GM21367 (cell line): ENCODE data around the gene ZSCAN29.
"Not testable (repeated sequence)": the region's sequence is repeated elsewhere in the genome, so short reads cannot be mapped to it uniquely, and the experiment has no call there.

Source experiments
- ATAC-seq: cut with Tn5 transposase; IDR thresholded peaks from one replicate; pipeline ENCODE4 v1.9.1; 2021; ENCODE audit not compliant: unreplicated experiment

ZSCAN29 gene

DNA sequence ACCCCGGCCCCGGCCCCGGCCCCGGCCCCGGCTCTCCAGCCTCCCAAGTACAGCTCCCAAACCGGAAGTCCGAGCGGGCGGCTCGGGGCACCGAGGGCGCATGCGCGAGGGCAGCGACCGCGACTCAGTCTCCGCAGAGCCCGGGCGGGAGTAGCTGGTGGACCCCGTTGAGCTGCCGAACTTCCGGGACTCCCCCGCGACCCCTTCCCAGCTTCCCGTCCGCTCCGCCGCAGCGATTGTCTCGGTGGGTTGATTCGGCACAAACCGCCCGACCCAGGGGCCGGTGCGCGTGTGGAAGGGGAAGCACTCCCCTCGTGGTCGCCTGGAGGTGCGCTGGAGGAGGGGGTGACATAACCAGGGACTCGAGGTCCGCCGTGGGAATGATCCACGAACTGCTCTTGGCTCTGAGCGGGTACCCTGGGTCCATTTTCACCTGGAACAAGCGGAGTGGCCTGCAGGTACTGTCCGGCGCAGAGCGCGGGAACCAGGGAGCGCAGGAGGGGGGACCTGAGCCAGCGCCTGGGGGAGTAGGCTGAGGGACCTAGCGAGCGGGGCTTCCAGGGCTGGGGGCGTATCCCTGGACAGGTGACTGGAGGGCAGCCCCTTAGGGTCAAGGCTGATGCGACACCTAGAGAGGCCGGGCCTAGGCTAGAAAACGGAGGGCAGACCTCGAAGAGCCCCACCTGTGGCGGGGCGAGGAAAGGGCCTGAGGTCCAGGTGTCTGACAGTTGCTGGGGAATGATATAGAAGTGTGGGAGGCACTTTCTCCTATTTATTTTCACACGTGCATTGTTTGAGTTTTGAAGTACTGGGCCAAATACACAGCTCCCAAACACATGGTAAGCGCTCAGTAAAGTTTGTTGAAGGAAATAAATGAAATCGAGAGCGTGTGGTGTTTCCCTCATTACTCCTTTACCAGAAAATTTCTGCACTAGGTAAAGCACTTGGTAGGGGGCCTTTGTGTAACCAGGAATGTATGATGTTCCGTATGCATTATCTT lies at the start of gene ZSCAN29, which contains the start of gene TUBGCP4:
Gene ZSCAN29, minus strand, starts transcription at position 69 of the 1,000 bp plus-strand sequence. CDS start 1,130 bp downstream, outside the sequence.
Gene TUBGCP4, plus strand, starts transcription at position 127 of the 1,000 bp plus-strand sequence. Its CDS starts 254 bp downstream, at position 381.
- ATAC-seq, result peak; percentile 52

DNA sequence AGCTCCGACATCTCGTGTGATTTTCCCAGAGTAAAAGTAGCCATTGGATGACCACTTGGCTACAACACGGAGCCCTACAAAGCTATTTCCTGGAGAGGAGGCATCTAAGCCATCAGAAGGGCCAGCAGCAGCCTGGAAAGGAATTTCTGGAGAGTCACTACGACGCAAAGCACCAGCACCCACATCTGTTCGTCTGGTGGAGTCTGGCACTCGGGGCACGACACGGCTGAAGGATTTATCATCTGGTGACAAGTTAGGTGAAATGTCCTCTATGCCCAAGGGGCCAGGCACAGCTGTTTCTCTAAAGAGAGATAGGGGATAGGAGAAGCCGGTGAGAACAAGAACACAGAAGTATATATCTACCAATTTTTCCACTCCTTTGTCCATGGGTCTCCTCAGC lies 49.6 kb upstream of the ZSCAN29 start:
- ATAC-seq, result no peak

DNA sequence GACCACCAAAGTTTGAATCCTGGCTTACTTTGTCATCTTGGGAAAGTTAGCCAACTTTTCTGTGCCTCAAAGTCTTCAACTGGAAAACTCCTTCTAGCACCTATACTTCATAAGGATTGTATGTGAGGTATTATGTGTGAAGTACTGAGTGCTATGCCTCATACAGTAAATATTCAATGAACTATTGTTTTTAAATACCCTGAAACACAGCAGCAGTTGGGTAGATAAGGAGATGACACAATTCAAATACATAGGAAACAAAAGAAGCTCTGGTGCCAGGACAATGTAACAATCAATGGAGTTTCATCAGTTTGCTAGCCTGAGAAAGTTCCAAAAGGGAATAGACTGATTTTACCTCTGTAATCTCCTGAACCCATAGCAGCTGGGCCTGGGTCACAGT lies 43.4 kb upstream of the ZSCAN29 start:
- no peak for ATAC-seq

DNA sequence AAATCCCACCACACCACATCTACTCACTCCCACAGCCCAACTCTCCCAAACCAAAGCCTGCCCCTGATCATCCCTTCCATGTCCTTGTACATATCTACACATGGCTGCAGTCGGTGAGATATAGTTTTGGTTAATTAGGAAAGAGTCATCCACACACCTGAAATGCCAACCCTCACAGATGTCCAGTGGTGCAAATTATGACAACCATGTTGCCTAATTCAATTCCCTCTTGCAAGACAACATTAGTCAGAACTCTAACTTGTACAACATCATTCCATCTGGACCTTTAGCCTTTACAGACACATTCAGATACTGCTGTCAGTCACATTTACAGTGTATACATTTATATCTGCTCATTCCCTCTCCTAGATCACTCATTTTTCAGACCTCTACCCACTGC lies 41.3 kb upstream of the ZSCAN29 start:
- ATAC-seq, result no peak

DNA sequence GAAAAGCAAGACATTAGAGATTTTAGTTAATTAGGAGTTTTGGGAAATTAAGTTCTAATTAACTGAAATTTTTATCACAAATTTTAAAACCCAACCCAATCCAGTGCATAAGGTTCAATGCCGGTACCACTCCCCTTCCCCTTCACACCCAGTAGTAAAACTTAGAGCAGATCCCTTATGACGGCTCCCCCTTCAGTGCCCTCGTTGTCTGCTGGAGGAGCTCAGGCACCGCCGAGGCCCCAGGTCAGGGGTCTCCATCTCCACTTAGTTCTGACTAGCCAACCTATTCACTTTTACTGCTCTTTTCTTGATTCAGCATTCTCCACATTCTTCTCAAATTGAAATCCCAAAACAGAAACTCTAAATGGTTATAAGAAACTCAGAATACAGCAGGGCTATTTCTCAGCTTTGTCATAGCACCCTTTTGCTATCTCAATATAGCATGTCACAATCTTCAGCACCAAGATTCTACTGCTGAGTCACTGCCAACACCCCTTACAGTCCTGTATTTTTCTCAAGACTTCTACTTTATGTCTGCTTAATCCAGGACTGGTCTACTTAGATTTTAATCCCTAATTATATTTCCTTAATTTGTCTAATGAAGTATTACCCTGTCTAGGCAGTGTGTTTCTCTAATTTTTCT lies 39.9 kb upstream of the ZSCAN29 start:
- ATAC-seq, result no peak

DNA sequence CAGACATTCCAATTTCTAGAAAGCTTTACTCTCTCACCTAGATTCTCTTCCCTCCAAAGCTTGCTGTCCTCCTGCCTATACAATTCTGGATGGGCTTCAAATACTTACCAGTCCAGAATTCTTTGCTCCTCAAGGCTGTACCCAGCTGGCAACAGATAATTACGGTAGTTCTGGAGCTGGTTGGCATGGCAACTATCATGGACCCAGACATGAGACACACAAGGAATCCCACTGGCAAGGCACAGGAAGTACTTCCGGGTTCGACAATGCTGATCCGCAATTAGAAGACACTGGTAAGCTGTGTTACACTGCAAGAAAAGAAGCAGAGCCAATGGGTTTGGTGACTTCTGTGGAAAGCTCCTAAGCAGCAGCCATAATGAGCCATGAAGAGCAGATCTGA lies 37.9 kb upstream of the ZSCAN29 start:
- ATAC-seq, result no peak

DNA sequence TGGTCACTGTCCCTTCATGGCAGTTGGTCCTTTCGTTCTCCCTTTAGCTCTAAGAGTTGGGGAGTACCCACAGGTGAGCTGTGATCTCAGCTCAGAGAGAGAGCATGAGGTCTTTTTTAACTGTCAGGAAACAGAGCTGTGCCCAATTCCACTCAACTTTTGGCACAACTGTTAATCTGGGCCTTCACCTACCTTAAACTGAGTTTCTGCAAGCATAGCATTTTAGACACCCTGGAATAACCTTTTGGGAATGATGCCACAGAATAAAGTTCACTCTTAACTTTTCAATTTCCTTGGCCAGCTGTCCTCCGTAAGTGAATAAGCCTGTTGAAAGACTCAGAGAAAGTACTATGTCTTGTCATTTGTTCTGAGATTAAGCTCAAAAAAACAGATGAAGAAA lies 36.0 kb upstream of the ZSCAN29 start:
- no peak for ATAC-seq

DNA sequence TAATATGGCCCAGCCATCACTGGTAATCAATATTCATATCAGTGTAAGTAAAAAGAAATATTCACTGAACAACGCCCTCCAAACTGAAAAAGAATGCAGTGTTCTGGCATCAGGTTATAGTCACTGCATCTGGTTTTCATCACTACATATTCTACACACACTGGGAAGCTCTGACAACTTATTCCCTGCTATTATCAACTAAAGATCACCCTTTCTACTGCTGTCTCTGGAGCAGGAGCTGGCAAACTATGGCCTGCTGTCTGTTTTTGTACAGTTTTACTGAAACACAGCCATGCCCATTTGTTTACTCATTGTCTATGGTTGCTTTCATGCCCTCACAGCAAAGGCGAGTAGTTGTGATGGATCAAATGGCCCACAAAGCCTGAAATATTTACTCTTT lies 35.3 kb upstream of the ZSCAN29 start:
- no peak for ATAC-seq

DNA sequence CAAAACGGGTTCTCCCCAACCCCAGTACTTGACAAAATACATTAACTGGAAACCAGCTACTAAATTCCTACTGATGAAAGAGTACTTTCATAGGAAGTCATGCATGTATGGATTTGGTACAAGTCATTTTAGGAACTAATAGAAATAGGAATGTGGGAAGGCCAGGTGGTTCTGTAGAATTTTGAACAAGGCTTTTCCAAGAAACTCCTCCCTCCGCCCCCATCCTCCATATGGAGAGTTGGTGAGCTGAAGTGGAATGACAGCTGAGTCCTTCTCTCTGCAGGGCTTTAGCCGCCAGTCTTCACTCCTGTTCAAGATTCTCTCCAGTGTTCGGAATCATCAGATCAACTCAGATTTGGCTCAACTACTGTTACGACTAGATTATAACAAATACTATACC lies 33.3 kb upstream of the ZSCAN29 start:
- no peak for ATAC-seq

DNA sequence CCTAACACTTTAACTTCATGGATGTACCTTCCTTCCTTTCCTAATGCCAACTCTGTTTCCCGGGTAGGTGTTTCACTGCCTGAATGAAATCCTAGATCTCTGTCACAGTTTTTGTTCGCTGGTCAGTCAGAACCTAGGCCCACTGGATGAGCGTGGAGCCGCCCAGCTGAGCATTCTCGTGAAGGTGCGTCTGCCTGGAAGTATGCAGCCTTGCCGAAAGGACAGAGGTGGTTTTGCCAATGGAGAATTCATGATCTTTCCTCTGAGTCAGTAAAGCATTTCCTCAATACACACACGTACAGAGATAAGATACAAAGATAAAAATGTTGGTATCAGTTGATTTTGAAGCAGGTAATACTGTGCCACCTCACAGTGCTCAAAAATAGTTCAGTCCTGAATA lies 32.8 kb upstream of the ZSCAN29 start:
- ATAC-seq, result no peak

DNA sequence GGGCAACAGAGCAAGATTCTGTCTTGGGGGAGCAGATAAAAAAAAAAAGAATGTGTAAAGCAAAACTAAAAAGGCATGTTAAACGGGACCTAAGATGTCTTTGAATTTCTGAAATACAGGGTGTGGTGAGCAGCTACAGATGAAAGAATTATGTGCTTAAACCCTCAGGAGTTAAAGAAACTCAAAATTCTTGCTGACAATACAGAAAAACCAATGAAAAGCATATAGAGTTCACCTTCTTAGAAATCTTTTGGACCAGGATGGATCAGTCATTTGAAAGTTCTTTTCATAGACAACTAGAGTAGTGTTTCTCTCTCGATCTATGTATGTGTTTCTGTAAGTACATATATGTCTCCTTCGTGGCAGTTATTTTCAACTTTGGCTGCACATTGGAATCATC lies 31.4 kb upstream of the ZSCAN29 start:
- ATAC-seq, result no peak

DNA sequence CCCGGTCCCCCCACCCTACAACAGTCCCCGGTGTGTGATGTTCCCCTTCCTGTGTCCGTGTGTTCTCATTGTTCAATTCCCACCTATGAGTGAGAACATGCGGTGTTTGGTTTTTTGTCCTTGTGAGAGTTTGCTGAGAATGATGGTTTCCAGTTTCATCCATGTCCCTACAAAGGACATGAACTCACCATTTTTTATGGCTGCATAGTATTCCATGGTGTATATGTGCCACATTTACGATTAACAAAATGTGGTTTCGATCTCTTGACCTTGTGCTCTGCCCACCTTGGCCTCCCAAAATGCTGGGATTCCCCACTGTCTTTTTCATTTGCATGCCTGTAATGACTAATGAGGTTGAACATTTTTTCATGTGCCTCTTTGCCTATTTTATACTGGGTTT lies 22.7 kb upstream of the ZSCAN29 start:
- ATAC-seq, result not testable (repeated sequence)

DNA sequence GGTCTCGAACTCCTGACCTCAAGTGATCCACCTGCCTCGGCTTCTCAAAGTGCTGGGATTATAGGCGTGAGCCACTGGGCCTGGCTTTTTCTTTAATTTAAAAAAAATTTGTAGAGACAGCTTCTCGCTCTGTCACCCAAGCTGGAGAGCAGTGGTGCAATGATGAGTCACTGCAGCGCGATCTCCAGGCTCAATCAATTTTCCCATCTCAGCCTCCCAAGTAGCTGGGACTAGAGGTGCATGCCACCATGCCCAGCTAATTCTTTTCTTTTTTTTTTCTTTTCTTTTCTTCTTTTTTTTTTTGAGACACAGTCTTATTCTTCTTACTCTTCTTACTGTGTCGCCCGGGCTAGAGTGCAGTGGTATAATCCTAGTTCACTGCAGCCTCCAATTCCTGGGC lies 19.9 kb upstream of the ZSCAN29 start:
- ATAC-seq, result no peak

DNA sequence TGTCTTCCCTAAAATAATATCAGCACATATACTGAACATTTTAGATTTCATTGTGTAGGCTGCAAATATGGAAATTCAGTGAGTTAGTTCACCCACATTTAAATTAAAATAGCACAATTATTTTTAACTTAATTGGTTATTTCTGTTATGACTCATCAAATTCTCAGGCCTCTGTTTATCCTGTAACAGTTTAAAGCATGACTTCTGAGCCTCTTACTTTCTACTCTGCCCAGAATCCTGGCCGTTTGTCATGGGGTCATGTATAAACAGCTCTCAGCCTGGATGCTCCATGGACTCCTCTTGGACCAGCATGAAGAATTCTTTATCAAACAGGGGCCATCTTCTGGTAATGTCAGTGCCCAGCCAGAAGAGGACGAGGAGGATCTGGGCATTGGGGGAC lies 12.2 kb upstream of the ZSCAN29 start:
- ATAC-seq, result no peak

DNA sequence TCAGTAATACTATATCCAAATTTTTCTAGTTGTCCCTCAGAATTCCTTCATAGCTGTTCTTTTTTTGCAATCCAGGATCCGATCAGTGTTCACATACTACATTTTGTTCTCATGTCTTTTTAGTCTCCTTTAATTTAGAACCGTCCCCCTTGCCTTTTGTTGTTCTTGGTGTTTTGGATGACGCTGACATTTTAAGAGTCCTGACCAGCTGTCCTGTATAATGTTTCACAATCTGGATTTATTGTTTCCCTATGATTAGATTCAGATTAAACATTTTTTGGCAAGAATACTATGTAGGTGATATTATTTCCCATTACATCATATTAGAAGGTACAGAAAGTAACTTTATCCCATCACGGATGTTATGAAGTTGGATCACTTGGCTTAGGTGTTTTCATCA lies 11.5 kb upstream of the ZSCAN29 start:
- no peak for ATAC-seq

DNA sequence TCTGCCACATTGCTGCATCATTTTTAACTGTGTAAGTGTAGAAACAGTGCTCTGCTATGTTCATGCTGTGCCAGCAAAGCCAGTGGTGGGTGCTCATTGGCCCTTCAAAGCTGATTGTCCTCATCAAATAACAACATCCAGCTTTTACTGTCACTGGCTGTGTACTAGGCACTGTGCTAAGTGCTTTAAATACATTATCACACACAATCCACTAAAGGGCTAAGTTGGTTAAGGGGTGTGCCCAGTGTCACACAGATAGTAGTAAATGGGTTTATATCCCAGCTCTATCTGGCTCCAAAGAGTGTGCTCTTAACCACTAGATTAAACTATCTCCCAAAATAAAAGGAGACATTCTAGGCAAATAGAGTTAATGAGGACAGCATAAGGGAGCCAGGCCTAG lies 7.8 kb upstream of the ZSCAN29 start:
- ATAC-seq, result no peak

DNA sequence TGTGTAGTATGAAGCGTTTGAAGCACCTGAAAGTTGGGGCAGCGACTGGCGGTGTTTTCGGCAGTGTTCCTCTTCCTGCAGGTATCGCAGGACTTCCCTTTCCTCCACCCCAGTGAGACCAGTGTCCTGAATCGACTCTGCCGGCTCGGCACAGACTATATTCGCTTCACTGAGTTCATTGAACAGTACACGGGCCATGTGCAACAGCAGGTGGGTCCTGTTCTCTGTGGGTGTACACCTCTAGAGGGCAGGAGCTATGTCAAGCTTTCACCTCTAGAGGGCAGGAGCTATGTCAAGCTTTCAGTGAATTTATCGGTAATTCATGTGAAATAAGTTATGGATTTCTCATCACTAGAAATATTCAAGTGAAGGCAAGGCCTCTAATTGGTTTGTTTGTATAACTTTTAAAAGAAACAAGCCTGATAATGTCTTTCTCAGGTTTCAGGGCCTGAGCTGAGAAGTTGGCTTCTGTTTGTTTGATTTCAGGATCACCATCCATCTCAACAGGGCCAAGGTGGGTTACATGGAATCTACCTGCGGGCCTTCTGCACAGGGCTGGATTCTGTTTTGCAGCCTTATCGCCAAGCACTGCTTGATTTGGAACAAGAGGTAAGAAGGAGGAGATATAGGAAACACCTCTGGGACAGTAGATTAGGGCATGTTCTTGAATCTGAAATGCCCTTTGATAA lies 5.3 kb upstream of the ZSCAN29 start:
- ATAC-seq, result no peak

DNA sequence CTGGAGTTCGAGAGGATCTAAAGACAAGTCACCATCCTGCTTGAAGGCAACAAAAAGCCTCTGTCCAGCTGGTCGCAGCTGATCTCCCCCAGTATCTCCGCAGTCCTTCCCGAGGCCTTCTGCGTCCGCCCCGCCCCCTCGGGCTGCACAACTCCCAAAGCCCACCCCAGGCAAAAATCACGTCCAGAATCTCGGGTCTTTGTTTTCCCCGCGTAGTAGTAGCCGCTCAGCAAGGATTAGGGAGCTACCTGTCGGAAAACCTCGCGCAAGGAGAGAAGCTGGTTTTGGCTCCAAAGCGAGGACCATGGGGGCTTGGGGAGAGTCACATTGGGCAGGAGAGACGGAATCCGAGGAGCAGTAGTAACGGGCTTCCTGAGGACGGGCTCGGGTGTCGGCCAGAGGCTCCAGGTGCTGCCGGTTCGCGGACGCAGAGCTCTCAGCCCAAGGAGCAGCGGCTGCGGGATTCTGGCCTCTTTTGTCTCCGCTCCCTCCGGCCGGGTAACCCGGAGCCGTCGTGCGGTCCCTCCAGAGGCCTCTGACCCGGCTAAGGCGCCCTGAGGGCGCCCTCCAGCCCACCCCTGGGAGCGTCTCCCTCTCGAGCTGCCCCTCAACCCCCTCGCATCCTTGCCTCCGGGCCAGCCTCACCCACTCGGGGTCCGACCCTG lies 401 bp downstream of the ZSCAN29 start:
- ATAC-seq, result peak; percentile 36

DNA sequence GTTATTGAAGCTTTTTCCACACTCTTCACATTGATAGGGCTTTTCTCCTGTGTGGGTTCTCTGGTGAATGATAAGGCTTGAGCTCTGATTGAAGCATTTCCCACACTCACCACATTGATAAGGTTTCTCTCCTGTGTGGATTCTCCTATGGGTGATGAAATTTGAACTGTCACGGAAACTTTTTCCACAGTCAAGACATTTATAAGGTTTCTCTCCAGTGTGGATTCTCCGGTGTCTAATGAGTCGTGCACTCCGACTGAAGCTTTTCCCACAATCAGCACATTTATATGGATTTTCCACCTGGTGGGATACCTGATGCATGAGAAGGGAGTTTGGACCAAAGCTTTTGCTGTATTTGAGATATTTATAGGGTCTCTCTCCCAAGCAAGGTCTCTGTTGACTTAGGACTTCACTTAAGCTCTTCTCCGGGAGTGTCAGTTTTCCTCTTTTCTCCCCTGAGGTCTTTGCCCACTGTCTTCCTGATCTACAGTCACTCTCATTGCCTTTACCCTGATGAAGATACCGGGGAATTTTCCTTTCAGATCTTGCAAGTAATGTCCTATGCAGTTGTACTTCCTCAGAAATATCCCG lies 9.4 kb downstream of the ZSCAN29 start:
- no peak for ATAC-seq

DNA sequence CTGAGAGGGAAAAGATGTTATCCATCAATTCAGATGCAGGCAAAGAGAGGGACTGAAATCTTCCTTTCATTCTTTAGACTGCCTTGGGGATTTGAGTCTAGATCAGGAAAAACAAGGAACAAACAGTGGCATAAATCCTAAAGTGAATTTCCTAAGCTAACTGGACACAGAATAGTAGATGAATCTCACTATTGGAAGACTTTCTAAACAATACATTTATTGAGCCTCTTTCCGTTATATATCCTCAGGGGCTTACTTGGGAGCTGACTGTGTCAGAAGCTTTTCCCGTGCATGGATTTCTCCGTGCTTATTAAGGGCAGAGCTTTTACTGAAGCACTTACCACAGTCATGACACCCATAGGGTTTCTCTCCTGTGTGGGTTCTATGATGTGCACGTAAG lies 10.0 kb downstream of the ZSCAN29 start:
- ATAC-seq, result no peak
